HG03060 (cell line): ENCODE data around the gene IFRD1.

ENCODE experiments used
- ATAC-seq: cut with Tn5 transposase; IDR thresholded peaks from one replicate; pipeline ENCODE4 v1.9.1; 2021; ENCODE audit warnings: low read depth, moderate number of reproducible peaks; ENCODE audit not compliant: unreplicated experiment

Gene IFRD1, protein sequence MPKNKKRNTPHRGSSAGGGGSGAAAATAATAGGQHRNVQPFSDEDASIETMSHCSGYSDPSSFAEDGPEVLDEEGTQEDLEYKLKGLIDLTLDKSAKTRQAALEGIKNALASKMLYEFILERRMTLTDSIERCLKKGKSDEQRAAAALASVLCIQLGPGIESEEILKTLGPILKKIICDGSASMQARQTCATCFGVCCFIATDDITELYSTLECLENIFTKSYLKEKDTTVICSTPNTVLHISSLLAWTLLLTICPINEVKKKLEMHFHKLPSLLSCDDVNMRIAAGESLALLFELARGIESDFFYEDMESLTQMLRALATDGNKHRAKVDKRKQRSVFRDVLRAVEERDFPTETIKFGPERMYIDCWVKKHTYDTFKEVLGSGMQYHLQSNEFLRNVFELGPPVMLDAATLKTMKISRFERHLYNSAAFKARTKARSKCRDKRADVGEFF

DNA sequence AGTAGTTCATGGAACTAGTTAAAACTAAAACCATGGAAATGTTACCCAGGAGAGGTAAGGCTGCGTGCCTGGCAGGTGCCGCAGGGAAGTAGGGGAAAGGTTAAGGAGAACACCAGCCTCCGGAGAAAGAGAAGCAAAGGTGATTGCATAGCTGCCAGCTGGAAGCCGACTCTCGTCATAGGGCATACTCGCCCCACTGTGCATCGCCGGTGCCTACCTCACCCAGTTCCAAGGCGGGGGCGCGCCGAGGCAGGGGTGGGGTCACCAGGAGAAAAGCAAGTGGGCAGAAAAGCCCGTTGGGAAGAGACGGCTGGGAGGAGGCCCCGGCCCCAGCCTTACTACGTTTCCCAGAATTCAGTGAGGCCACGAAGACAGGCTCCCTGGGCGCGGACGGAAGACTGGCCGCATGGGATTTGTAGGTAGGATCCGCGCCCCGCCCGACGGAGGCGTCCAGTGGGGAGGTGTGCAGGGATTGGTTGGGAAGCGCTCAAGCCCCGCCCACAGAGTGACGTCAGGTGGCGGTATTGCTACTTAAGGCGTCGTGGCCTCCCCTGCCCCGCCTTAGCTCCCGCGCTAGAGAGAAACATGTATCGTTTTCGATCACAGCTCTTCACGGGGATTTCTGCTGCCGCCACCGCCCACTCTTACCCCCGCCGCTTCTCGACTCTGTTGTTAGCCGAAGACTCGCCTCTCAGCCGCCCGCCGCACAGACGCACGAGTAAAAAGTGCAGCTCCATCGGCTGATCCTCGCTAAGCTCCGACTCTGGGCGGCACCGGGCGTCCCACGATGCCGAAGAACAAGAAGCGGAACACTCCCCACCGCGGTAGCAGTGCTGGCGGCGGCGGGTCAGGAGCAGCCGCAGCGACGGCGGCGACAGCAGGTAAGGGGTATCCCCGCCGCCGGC, at the start of gene IFRD1:
Gene IFRD1 (plus strand): TSS at position 559 of the 905 bp plus-strand sequence. CDS start 229 bp downstream, at position 788.
- ATAC-seq = peak; percentile 70

DNA sequence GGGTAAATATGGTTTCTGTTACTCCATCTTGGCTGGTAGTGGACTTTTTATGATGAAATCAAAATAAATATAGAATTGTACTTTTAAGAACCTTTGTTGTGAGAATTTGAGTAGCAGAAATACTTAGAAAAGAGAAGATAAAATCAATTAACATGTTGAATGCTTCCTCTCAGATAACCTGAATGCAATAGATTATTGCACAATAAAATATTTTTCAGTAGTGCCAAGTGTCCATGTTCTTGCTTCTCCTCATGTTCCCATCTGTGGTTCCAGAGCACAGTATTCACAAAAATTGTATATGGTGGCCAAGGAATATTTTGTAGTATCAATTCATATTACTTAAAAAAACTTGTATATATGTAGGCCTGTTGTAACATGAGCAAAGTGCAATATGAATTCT, 45.9 kb upstream of the IFRD1 start:
- ATAC-seq = no peak

- ATAC-seq = no peak
These were observed 45.0 kb upstream of the IFRD1 start for GRCh38 chr7:112405286-112405685.

DNA sequence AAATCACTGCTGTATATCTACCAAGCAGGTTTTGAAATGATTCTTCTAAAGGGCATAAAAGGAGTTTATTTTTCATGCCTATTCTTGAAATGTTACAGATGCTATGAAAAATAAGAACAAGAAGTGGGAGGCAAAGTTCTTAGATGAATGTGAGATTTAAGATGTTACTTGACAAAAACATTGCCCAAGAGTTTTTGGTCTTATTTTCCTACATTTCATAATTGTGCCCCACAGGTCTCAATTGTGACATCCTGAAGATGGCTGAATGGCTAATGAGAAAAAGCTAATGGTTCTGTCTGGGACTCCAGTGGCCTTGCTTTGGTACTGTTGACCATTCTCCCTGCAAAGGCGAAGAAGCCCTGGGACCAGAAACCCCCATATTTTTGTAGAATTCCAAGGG, 43.0 kb upstream of the IFRD1 start:
- no peak for ATAC-seq

DNA sequence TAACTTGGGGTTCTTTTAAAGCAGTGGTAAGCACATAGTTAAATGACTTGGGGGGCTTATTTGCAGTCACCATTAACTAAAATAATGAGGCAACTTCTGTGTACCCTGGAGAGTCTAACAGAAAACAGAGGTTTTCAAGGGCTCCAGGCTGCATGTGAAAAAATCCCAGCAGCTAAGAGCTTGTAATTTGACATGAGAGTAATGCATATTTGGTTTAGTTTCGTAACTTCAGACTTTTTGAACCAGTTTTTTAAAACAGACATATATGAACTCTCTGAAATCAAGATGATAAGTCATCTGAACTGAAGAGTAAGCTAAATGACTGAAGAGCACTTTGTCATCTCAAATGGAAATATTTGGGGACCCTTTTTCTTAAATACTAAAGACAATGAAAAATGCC, 40.2 kb upstream of the IFRD1 start:
- no peak for ATAC-seq

DNA sequence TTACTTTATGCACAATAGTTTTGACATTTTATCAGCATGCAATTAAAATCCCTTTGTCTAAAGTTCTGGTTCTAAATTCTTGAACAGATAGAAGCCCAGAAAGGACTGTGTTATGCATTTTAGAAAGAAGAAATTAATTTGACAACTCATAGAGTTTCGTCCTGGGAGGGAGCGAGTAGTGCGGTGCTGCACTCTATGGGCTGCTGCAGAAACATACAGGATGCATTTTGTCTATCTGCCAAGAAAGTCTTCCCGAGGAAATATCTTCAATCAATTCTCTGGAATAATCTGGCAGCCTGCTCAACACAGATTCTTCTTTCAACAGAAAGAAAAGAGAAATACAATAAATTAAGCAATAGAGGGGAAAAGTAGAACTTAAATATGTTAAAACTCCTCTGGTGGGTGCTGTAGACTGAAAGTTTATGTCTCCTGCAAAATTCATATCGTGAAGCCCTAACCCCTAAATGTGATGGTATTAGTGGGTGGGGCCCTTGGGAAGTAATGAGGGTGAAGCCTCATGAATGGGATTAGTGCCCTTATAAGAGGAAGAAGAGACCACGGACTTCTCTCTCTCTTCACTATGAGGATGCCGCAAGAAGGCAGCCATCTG, 39.0 kb upstream of the IFRD1 start:
- ATAC-seq = no peak

GRCh38 chr7:112414855-112415490, 35.3 kb upstream of the IFRD1 start:
- ATAC-seq = peak; percentile 52

DNA sequence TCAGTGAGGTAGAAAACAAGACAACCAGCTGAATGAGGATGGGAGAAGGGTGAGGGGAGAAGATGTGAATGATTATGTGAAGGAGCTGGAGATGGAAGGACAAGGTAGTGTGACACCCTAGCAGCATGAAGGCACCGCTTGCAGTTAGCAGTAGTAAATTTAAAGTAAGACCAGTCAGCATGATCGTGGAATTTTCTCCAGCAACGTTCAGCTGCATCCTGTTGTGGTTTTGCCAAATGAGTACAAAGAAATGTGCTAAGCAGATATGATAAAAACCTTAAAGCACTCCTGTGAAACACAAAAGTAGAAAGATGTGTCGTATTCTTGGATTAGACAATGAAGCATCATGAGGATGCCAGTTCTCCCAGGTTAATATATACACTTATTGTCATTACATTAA, 34.1 kb upstream of the IFRD1 start:
- no peak for ATAC-seq

DNA sequence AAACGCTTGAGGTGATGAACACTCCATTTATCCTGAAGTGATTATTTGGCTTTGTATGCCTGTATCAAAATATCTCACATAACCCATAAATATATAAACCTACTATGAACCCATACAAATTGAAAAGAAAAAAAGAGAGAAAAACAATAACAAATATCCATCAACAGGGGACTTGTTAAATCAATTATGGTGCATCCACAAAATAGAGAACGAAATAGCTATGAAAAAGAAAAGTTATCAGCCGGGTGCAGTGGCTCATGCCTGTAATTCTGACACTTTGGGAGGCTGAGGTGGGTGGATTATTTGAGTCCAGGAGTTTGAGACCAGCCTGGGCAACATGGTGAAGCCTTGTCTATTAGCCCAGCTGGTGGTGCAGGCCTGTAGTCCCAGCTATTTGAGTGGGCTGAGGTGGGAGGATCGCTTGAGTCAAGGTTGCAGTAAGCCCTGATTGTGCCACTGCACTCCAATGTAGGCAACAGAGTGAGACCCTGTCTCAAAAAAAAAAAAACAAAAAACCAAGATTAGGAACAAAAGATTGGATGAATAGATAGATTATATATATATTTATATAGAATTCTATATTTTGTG, 30.6 kb upstream of the IFRD1 start:
- no peak for ATAC-seq

DNA sequence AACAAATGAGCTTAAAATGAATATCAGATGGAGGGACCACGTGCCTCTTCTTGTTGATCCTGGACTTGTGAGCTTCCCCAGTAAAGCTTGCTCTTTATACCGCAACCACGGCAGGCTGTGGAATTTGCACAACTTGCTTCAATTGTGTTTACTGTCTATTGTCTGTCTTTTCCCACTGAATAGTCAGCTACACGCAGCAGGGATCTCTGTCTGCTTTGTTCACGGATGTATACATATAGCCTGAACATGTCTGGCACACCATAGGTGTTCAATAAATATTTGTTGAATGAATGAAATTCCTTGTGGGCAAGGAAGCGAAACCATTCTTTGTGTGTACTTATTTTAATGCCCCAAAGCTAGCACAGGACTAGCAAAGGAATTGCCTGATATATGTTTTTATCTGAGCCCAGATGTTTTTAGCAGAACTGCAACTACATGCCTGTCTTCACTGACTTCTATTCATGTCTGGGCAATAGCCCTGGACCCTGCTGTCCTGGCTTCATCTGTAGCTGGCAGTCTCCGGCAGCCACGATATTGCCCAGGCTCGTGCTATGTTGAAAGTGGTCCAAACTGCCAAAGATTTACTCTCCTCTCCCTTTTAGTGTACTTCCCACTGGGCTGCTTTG, 29.9 kb upstream of the IFRD1 start:
- no peak for ATAC-seq

GRCh38 chr7:112421666-112422486, 28.4 kb upstream of the IFRD1 start:
- no peak for ATAC-seq

- no peak for ATAC-seq
These were observed 27.3 kb upstream of the IFRD1 start for GRCh38 chr7:112422842-112423496.

- ATAC-seq = no peak
These were observed 26.3 kb upstream of the IFRD1 start for GRCh38 chr7:112423987-112424386.

DNA sequence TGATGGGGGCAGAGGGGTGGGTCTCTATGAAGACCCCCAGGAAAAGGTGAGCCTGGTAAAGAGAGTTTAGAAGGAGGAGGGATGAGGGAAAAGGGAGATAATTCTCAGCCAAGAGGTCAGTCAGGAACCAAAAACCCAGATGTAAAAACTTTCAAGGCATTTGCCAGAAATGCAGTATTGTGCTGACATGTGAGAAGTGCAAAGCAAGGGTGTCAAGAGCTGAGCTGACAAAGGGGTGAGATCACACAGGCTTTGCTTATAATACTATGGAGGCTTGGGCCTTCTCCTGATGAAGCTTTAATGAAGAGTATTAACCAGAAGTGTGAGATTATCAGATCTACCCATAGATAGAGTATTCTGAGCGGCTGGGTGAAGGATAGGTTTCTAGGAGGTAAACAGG, 22.3 kb upstream of the IFRD1 start:
- no peak for ATAC-seq

GRCh38 chr7:112428715-112429114, 21.5 kb upstream of the IFRD1 start:
- no peak for ATAC-seq

DNA sequence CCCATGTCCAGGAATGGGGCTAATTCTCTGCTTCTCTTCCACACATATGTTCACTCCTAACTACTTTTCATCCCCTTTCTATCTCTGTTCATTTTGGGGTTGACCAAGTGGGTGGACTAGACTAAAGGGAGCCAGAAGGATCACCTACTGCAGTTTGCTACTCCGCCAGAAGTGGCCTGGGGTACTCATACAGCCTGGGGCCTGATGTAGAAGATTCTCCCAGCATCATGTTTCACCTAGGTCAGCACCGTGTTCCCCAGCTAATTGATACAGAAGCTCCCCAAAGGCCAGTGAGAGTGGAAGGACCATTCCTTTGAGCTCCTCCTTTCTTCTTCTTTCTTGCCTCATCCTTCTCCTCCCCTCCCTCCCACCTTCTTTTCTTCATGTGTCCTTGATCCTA, 19.6 kb upstream of the IFRD1 start:
- ATAC-seq = no peak

GRCh38 chr7:112431803-112432202, 18.5 kb upstream of the IFRD1 start:
- ATAC-seq = no peak

GRCh38 chr7:112433289-112433688, 17.0 kb upstream of the IFRD1 start:
- ATAC-seq = no peak
